Stimulated activated naive B cell treated with anti-CD40 and anti-IgM and Interleukin-4, amounts not matched to agents 10 μg/mL and 1 μg/mL and 100 μg/mL, for 72 hours (primary cell): ENCODE measurements around the gene MRPS26.
"Not testable (repeated sequence)": the region's sequence is repeated elsewhere in the genome, so short reads cannot be mapped to it uniquely, and the experiment has no call there.

Experiments used
- ATAC-seq, 2 donors: fragments of 150-1000 bp; cut with Tn5 transposase; replicated peaks; 2 replicates each; pipeline ENCODE4 v1.10.0; 2021; ENCODE audit warnings: moderate library complexity in 1 of 2
- DNase-seq: peaks from one replicate; pipeline ENCODE4 v3.0.0; 2021
- H3K27ac Mint-ChIP-seq: one replicate; pipeline ENCODE4 v1.8.0; 2022; ENCODE audit warnings: mild to moderate bottlenecking, mixed read lengths
- H3K27me3 Mint-ChIP-seq, 2 donors: one replicate each; pipeline ENCODE4 v1.8.0; 2022; ENCODE audit warnings: mixed read lengths in 2 of 2
- H3K36me3 Mint-ChIP-seq, 2 donors: one replicate each; pipeline ENCODE4 v1.8.0; 2022; ENCODE audit warnings: mixed read lengths in 2 of 2, mild to moderate bottlenecking in 1 of 2
- H3K4me1 Mint-ChIP-seq, 2 donors: one replicate each; pipeline ENCODE4 v1.8.0; 2022; ENCODE audit warnings: mixed read lengths in 2 of 2, mild to moderate bottlenecking in 1 of 2
- H3K4me3 Mint-ChIP-seq, 2 donors: one replicate each; pipeline ENCODE4 v1.8.0; 2022; ENCODE audit warnings: mild to moderate bottlenecking in 2 of 2, mixed read lengths in 2 of 2, moderate library complexity in 1 of 2
- H3K9me3 Mint-ChIP-seq, 2 donors: one replicate each; pipeline ENCODE4 v1.8.0; 2022; ENCODE audit warnings: mixed read lengths in 2 of 2, mild to moderate bottlenecking in 1 of 2

The MRPS26 gene

GRCh38 chr20:3074812-3075211 is 29.0 kb downstream of the MRPS26 start:
- DNase-seq (no peak), ATAC-seq (no peak)
- H3K27me3 Mint-ChIP-seq = peaks cover 33 to 46% of the 10 kb centered on the region in 2 donors
- H3K4me3 Mint-ChIP-seq = no peak overlapping the region
- no peaks in the 10 kb centered on the region for H3K9me3 Mint-ChIP-seq
- H3K27ac Mint-ChIP-seq = no peak overlapping the region
- H3K4me1 Mint-ChIP-seq = peaks cover 9 to 35% of the 10 kb centered on the region in 2 donors
- no peaks in the 10 kb centered on the region for H3K36me3 Mint-ChIP-seq

- not testable (repeated sequence) for ATAC-seq, H3K4me3 Mint-ChIP-seq, DNase-seq, H3K27ac Mint-ChIP-seq, H3K9me3 Mint-ChIP-seq, H3K36me3 Mint-ChIP-seq
- peaks cover 38 to 51% of the 10 kb centered on the region in 2 donors for H3K27me3 Mint-ChIP-seq
- peaks cover 9 to 35% of the 10 kb centered on the region in 2 donors for H3K4me1 Mint-ChIP-seq
Measured at GRCh38 chr20:3075315-3075714, 29.5 kb downstream of the MRPS26 start.

GRCh38 chr20:3077618-3078134 is 31.8 kb downstream of the MRPS26 start:
- ATAC-seq (peak in 1 of 2 donors; percentile 28), DNase-seq (no peak)
- Mint-ChIP-seq H3K27ac (peak overlapping the region; percentile 48), H3K4me1 (peaks cover 8 to 26% of the 10 kb centered on the region in 2 donors), H3K36me3 (no peaks in the 10 kb centered on the region), H3K9me3 (no peaks in the 10 kb centered on the region), H3K27me3 (peaks cover 56 to 59% of the 10 kb centered on the region in 2 donors), H3K4me3 (no peak overlapping the region)

GRCh38 chr20:3080939-3081388 is 35.1 kb downstream of the MRPS26 start:
- Mint-ChIP-seq H3K27ac (no peak overlapping the region), H3K27me3 (peaks cover 72 to 80% of the 10 kb centered on the region in 2 donors), H3K9me3 (no peaks in the 10 kb centered on the region), H3K4me3 (no peak overlapping the region), H3K4me1 (peaks cover 15 to 35% of the 10 kb centered on the region in 2 donors), H3K36me3 (no peaks in the 10 kb centered on the region)
- DNase-seq (no peak), ATAC-seq (no peak)

GRCh38 chr20:3081641-3082040 is 35.8 kb downstream of the MRPS26 start:
- ATAC-seq (no peak), DNase-seq (no peak)
- Mint-ChIP-seq H3K9me3 (no peaks in the 10 kb centered on the region), H3K36me3 (no peaks in the 10 kb centered on the region), H3K4me1 (peaks cover 15 to 34% of the 10 kb centered on the region in 2 donors), H3K27me3 (peaks cover 71 to 76% of the 10 kb centered on the region in 2 donors), H3K4me3 (peak overlapping the region in 1 of 2 donors; percentile 76), H3K27ac (no peak overlapping the region)

- Mint-ChIP-seq H3K36me3 (no peaks in the 10 kb centered on the region), H3K27me3 (peaks cover 67 to 70% of the 10 kb centered on the region in 2 donors), H3K9me3 (no peaks in the 10 kb centered on the region), H3K4me1 (peaks cover 15 to 26% of the 10 kb centered on the region in 2 donors), H3K4me3 (peak overlapping the region; percentile 57 to 76), H3K27ac (no peak overlapping the region)
- ATAC-seq (peak; percentile 32 to 39), DNase-seq (no peak)
Measured at GRCh38 chr20:3082306-3082951, 36.6 kb downstream of the MRPS26 start.

GRCh38 chr20:3082955-3083952 is 37.4 kb downstream of the MRPS26 start:
- peaks cover 12 to 23% of the 10 kb centered on the region in 2 donors for H3K4me1 Mint-ChIP-seq
- H3K4me3 Mint-ChIP-seq = peak overlapping the region; percentile 74 to 78
- DNase-seq (no peak), ATAC-seq (peak; percentile 33 to 48)
- H3K36me3 Mint-ChIP-seq = no peaks in the 10 kb centered on the region
- peaks cover 61 to 69% of the 10 kb centered on the region in 2 donors for H3K27me3 Mint-ChIP-seq
- no peaks in the 10 kb centered on the region for H3K9me3 Mint-ChIP-seq
- H3K27ac Mint-ChIP-seq = peak overlapping the region; percentile 87

GRCh38 chr20:3084283-3084985 is 38.6 kb downstream of the MRPS26 start, which contains the start of gene AVP:
Gene AVP (minus strand): TSS chr20:3084724. CDS start chr20:3084674, 50 bp downstream.
- Mint-ChIP-seq H3K4me3 (peak within 1 kb of the TSS; percentile 74 to 78), H3K4me1 (peaks cover 12 to 23% of the 10 kb centered on the region in 2 donors), H3K27ac (peak within 1 kb of the TSS; percentile 87), H3K27me3 (peaks cover 57 to 65% of the 10 kb centered on the region in 2 donors), H3K36me3 (no peaks in the 10 kb centered on the region), H3K9me3 (no peaks in the 10 kb centered on the region)
- DNase-seq (no peak), ATAC-seq (no peak)

- no peaks in the 10 kb centered on the region for H3K9me3 Mint-ChIP-seq
- no peak overlapping the region for H3K4me3 Mint-ChIP-seq
- no peak for DNase-seq
- H3K4me1 Mint-ChIP-seq = peaks cover 12 to 23% of the 10 kb centered on the region in 2 donors
- no peaks in the 10 kb centered on the region for H3K36me3 Mint-ChIP-seq
- H3K27me3 Mint-ChIP-seq = peaks cover 57 to 68% of the 10 kb centered on the region in 2 donors
- H3K27ac Mint-ChIP-seq = no peak overlapping the region
- no peak for ATAC-seq
Measured at GRCh38 chr20:3084986-3085360, 39.1 kb downstream of the MRPS26 start.

- ATAC-seq = no peak
- no peak for DNase-seq
- H3K9me3 Mint-ChIP-seq = no peaks in the 10 kb centered on the region
- H3K4me3 Mint-ChIP-seq = no peak overlapping the region
- H3K27me3 Mint-ChIP-seq = peaks cover 55 to 67% of the 10 kb centered on the region in 2 donors
- H3K36me3 Mint-ChIP-seq = no peaks in the 10 kb centered on the region
- peaks cover 12 to 27% of the 10 kb centered on the region in 2 donors for H3K4me1 Mint-ChIP-seq
- no peak overlapping the region for H3K27ac Mint-ChIP-seq
Measured at GRCh38 chr20:3085571-3086072, 39.8 kb downstream of the MRPS26 start.

GRCh38 chr20:3088031-3088430 is 42.2 kb downstream of the MRPS26 start:
- Mint-ChIP-seq H3K27ac (no peak overlapping the region), H3K4me1 (peaks cover 9 to 31% of the 10 kb centered on the region in 2 donors), H3K4me3 (no peak overlapping the region), H3K27me3 (peaks cover 48 to 49% of the 10 kb centered on the region in 2 donors), H3K9me3 (no peaks in the 10 kb centered on the region), H3K36me3 (no peaks in the 10 kb centered on the region)
- DNase-seq (no peak), ATAC-seq (no peak)

GRCh38 chr20:3090565-3090964 is 44.7 kb downstream of the MRPS26 start:
- ATAC-seq = no peak
- Mint-ChIP-seq H3K36me3 (no peaks in the 10 kb centered on the region), H3K4me1 (peaks cover 5 to 25% of the 10 kb centered on the region in 2 donors), H3K9me3 (no peaks in the 10 kb centered on the region), H3K27me3 (peaks cover 22 to 28% of the 10 kb centered on the region in 2 donors), H3K27ac (no peak overlapping the region), H3K4me3 (no peak overlapping the region)
- DNase-seq = no peak

GRCh38 chr20:3092611-3093379 is 46.9 kb downstream of the MRPS26 start:
- peaks cover 19 to 28% of the 10 kb centered on the region in 2 donors for H3K27me3 Mint-ChIP-seq
- peak overlapping the region; percentile 89 to 92 for H3K4me3 Mint-ChIP-seq
- peak overlapping the region; percentile 90 for H3K27ac Mint-ChIP-seq
- ATAC-seq = peak; percentile 58 to 61
- peaks cover 5 to 25% of the 10 kb centered on the region in 2 donors for H3K4me1 Mint-ChIP-seq
- H3K9me3 Mint-ChIP-seq = no peaks in the 10 kb centered on the region
- H3K36me3 Mint-ChIP-seq = no peaks in the 10 kb centered on the region
- no peak for DNase-seq
